Subcutaneous adipose tissue (tissue), 4 donors: ENCODE results near the gene KDM5B. TPM values are rescaled to one million over a fixed set of nuclear protein-coding genes. Genes with fewer than 3 reads are reported as not detected.

Experiments
- CTCF ChIP-seq: fragments of 450-650 bp; IDR thresholded peaks from one replicate; pipeline ENCODE4 v1.5.1; 2016; ENCODE audit warnings: low read depth, mild to moderate bottlenecking, control low read depth, antibody characterized with exemption, moderate library complexity
- total RNA-seq, 4 donors: library from RNA; depleted of rRNA; stranded (reverse); fragments of >200 nt; gene quantifications; one replicate each; pipeline ENCODE4 v1.1.0, GENCODE V29; 2016

The KDM5B gene
- total RNA-seq, 4 donors from 2014 or later, result 37.8 to 62.2 (median 48.2) TPM

GRCh38 chr1:202844935-202845334 lies 36.7 kb upstream of the KDM5B start:
- TF ChIP-seq CTCF, result no peak

GRCh38 chr1:202844259-202844658 lies 36.0 kb upstream of the KDM5B start:
- TF ChIP-seq CTCF, result no peak

GRCh38 chr1:202843081-202843480 lies 34.9 kb upstream of the KDM5B start:
- no peak for TF ChIP-seq CTCF

- TF ChIP-seq CTCF, result no peak
Measured at GRCh38 chr1:202837746-202838262, 29.6 kb upstream of the KDM5B start.

- TF ChIP-seq CTCF, result no peak
Measured at GRCh38 chr1:202836623-202837403, 28.6 kb upstream of the KDM5B start.

- no peak for TF ChIP-seq CTCF
Measured at GRCh38 chr1:202835548-202836072, 27.4 kb upstream of the KDM5B start.

- no peak for TF ChIP-seq CTCF
Measured at GRCh38 chr1:202834771-202835547, 26.7 kb upstream of the KDM5B start.
